ES-I3 (cell line): ENCODE measurements around the gene CAMSAP1.
"Not testable (repeated sequence)": the region's sequence is repeated elsewhere in the genome, so short reads cannot be mapped to it uniquely, and the experiment has no call there.

Experiments used
- H3K36me3 ChIP-seq: 2 replicates; pipeline ENCODE4 v1.6.1; 2013; ENCODE audit warnings: mild to moderate bottlenecking, low read length, control low read depth, moderate library complexity; ENCODE audit not compliant: insufficient read depth
- H3K4me1 ChIP-seq: 2 replicates; pipeline ENCODE4 v1.6.1; 2013; ENCODE audit warnings: mild to moderate bottlenecking, control low read depth, low read length; ENCODE audit not compliant: insufficient read depth
- H3K9ac ChIP-seq: 2 replicates; pipeline ENCODE4 v1.6.1; 2013; ENCODE audit warnings: low read depth, mild to moderate bottlenecking, low read length, moderate library complexity
- H3K9me3 ChIP-seq: 2 replicates; pipeline ENCODE4 v1.6.1; 2013; ENCODE audit warnings: mild to moderate bottlenecking, low read length, moderate library complexity; ENCODE audit not compliant: control insufficient read depth, insufficient read depth

The CAMSAP1 gene

DNA sequence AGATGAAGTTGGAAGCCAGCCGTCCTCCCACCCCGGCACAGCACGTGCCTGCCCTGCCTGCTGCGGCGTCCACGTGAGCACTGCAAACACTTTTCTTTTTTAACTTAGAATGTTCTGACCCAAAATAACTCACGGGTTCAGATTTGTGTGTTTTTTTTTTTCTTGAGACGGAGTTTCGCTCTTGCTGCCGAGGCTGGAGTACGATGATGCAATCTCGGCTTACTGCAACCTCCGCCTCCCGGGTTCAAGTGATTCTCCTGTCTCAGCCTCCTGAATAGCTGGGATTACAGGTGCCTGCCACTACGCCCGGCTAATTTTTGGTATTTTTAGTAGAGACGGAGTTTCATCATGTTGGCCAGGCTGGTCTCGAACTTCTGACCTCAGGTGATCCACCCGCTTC lies 39.8 kb upstream of the CAMSAP1 start:
- H3K4me1 ChIP-seq, H3K9ac ChIP-seq, H3K9me3 ChIP-seq: not testable (repeated sequence)
- peaks cover 11% of the 10 kb centered on the region for H3K36me3 ChIP-seq

DNA sequence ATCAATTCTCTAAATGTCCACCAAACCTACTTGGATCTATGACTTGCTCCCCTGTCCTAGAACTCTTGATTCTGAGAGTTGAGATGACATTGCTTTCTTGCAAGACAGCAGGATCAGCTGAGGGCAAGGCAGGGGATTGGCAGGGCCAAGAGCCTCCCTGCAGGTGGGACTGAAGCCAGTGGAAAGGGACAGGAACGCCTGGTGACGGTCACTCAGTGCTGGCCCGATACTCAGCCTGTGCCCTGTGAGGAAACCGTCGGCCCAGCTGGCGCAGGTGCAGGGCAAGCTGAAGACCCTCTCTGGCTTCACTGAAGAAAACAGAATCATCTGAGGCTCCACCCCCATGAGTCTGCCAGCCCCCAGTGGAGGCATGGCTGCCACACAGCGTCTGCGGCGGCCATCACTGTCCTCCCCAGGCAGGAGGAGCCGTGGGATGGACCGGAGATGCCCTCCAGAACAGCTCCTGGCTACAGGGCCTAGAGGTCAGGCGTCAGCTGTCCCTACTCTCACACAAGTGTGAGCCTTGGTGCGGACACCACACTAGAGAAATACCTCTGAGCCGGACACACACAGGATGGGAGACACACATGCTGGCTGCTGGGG lies 39.1 kb upstream of the CAMSAP1 start:
- Histone ChIP-seq H3K36me3 (peaks cover 11% of the 10 kb centered on the region), H3K4me1 (no peaks in the 10 kb centered on the region), H3K9me3 (no peaks in the 10 kb centered on the region), H3K9ac (no peak overlapping the region)

DNA sequence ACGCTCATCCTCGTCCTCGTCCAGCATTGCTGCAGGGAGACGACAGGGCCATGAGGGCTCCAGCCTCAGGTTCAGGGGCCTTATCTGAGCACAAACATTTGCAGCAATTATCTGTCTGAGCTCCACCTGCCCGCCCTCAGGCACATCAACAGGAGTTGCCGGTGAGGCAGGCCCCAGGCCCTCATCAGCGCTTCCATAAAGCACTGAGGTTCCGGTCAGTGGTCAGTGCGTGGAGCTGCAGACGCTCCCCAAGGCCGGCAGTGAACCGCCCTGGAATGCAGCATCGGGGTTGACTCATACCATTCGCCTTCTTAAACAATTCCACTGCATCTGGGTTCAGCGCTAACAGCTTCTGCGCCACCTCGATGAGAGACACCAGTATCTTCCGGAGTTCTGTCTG lies 38.6 kb upstream of the CAMSAP1 start:
- Histone ChIP-seq H3K9ac (no peak overlapping the region), H3K9me3 (no peaks in the 10 kb centered on the region), H3K4me1 (no peaks in the 10 kb centered on the region), H3K36me3 (peaks cover 11% of the 10 kb centered on the region)

DNA sequence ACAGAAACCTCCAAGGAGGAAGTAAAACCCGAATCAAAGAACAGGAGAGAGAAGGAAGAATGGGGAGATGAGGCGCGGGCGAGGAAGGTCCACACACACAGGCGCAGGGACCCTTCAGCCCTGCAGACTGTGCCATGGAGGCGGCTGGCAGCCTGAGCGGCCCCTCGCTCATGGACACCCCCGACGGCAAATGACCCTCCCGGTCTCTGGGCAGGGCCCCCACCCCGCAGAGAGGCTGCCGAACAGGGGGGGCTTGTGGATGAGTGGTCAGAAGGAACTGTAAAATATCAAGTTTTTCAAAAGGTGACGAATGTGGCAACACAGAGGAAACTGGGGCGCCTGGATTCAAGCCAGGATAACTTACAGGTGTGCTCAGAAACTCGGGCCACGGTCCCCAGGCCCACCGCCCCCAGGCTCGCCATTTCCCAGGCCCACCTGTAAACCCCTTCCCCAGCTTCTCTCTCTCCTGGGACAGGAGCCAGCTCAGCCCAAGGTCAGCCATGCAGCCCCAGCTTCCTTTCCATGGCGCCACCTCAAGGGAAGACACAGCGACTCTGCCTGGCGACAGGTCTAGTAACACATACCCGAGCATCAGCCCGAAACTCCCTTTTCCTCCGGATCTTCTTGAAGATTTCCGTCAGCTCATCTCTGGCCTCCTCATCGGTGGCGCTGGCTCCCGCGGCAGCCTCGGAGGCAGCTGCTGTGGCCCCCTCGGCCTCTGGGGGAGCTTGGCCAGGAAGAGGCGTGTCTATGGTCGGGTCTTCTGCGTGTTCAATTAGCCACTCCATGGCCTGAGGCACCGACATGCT lies 37.3 kb upstream of the CAMSAP1 start:
- Histone ChIP-seq H3K36me3 (peaks cover 11% of the 10 kb centered on the region), H3K9me3 (no peaks in the 10 kb centered on the region)

DNA sequence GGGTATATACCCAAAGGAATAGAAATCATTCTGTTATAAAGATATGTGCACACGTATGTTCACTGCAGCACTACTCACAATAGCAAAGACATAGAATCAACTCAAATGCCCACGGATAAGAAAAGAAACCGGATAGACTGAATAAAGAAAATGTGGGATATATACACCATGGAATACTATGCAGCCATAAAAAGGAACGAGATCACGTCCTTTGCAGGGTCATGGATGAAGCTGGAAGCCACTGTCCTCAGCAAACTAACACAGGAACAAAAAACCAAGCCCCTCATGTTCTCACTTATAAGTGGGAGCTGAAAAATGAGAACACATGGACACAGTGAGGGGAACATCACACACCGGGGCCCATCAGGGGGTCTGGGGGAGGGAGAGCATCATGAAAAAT lies 36.3 kb upstream of the CAMSAP1 start:
- not testable (repeated sequence) for H3K4me1 ChIP-seq, H3K9ac ChIP-seq, H3K9me3 ChIP-seq
- peaks cover 11% of the 10 kb centered on the region for H3K36me3 ChIP-seq

More for the DNA sequence above, 37.3 kb upstream of the CAMSAP1 start:
- no peak overlapping the region for H3K9ac ChIP-seq
- H3K4me1 ChIP-seq: no peaks in the 10 kb centered on the region

DNA sequence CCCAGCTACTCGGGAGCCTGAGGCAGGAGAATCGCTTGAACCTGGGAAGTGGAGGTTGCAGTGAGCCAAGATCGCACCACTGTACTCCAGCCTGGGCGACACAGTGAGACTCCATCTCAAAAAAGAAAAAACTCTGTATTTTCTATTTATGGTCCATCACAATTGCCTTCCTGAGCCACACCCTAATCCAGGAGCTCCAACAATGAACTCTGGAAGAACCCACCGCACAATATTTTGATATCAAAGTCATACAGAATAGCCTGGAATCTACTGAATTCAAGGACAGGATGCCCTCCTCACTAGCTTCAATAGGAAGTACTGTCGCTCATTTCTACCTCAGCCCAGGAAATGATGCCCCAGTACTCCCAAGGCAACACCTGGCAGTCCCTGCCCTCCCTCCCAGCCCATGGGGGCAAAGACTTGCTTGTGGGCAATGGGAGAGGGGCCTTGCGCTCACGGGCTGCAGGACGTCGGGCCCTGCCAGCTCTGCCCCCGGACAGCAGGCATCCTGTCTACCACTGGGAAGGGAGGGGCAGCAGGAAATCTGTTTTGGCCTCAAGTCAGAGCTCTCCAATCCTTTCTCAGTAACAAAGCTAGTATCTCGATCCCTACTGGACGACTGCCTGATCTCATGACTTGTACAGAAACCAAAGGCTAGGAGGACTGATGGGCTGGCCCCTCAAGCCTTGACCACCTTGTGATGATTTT lies 34.1 kb upstream of the CAMSAP1 start:
- Histone ChIP-seq H3K9me3 (no peaks in the 10 kb centered on the region; the same call in 1 of the 2 replicates), H3K9ac (no peak overlapping the region), H3K4me1 (no peaks in the 10 kb centered on the region), H3K36me3 (peaks cover 7% of the 10 kb centered on the region)

DNA sequence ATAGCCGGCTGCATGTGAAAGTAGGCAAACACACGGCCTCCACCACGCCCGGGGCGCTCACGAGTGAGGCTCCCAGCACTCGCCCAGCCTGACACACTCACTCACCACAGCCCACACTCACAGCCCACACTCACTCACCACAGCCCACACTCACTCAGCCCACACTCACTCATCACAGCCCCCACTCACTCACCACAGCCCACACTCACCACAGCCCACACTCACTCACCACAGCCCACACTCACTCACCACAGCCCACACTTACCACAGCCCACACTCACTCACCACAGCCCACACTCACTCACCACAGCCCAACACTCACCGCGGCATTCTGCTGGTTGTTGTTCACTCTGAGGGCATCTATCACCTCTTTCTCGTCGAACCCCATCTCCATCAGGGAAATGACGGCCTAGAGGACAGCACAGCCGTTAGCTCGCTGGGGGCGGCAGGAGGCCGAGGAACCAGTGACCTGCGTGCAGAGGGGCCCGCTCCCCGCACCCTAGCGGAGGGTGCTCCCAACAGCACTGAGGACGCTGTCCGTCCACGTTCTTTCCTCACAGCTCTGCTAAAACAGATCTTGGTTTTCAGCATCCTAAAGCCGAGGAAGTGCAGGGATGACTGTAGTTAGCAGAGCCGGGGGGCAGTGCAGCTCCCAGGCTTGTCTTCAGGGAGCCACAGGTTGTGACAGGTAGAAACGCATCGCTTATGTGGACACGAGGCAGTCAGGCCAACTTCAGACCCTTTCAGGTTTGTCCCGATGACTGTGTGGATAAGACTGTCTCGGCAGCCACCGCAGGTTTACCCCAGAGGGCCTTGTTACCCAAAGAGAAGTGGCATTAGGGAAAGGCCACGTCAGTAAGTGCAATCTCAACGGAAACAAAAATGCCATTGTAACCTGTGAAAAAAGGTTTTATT lies 32.3 kb upstream of the CAMSAP1 start:
- peaks cover 7% of the 10 kb centered on the region for H3K36me3 ChIP-seq

DNA sequence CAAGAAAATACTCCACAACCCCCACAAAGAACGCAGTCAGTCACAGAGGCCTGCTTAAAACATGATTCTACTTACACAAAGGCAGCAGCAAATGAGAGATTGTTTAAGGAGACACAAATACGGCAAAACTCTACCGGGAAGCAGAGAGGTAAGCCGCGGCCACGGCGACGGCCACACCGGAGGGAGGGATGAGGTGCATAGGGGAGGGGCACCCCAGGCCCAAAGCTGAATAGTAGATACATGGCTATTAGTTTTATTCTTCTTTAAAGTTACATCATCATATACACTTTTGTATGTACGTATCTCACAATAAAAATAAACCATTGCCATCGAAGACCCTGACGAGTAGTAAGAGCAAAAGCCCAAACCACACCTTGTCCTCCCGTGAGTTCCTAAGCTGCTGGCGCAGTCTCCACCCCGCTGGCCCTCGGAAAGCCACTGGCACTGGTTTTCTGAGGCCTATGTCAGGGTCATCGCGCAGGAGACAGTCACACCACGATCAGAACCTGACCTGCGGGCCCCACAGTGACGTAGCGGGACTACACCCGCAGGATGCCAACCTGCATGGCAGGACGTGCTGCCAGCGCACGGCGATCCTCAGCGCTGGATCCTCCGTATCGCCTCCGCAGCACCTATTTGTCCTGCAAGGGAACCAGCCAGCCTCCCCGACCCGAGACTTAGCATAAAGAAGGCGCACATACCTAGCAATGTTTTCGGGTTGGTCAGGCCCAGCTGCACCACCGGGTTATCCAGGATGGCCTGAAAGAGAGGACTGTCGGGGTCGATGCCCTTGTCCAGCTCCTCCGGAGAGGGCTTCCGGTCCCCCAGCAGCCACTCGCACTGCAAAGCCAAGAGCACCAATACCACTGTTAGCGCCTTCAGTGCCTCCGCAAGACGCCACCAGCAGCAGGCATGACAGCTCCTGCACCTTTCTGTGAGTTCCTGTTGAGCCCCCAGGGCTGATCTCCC lies 30.5 kb upstream of the CAMSAP1 start:
- Histone ChIP-seq H3K36me3 (peaks cover 11% of the 10 kb centered on the region), H3K9ac (no peak overlapping the region), H3K4me1 (no peaks in the 10 kb centered on the region), H3K9me3 (peaks cover 3% of the 10 kb centered on the region)

More for the DNA sequence above, 32.3 kb upstream of the CAMSAP1 start:
- Histone ChIP-seq H3K9me3 (peaks cover 3% of the 10 kb centered on the region), H3K4me1 (no peaks in the 10 kb centered on the region), H3K9ac (no peak overlapping the region)

DNA sequence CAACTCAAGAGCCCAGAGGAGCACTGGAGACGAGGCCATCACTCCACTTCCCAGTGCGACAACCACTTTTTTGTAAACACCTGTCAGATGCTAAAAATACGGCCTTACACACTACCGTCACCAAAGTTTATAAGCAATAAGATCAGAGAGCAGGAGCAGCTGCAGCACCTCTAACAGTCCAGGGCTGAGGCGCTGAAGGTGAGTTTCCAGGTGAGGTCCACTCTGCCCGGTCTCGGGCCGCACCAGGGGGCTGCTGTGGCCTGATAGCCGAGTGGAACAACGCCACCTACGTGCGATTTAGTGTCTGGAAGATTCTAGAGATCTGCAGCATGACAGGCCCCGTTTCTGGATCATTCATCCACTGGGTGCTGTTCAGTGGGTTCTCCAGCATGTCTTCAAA lies 25.8 kb upstream of the CAMSAP1 start:
- H3K4me1 ChIP-seq: no peaks in the 10 kb centered on the region
- H3K9ac ChIP-seq: no peak overlapping the region
- peaks cover 11% of the 10 kb centered on the region for H3K36me3 ChIP-seq
- peaks cover 3% of the 10 kb centered on the region for H3K9me3 ChIP-seq

DNA sequence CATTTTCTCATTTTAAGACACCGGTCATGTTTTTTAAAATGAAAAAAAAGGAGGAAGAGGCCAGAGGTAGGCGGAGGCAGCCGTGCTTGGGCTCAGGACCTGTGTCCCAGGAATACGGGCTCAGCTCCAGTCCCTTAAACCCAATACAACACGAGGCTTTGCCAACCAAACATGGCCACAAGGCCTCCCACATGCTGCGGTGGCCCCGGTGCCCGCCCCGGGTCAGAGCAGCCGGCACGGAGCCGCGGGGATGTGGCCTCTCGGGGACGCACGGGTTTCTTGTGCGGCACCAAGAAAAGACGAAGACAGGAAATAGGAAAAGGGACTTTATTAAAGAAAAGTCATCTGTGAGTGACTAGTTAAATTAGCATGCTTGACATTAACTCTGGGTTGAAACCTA lies 25.3 kb upstream of the CAMSAP1 start:
- Histone ChIP-seq H3K36me3 (peaks cover 11% of the 10 kb centered on the region), H3K9me3 (peaks cover 3% of the 10 kb centered on the region), H3K9ac (no peak overlapping the region), H3K4me1 (no peaks in the 10 kb centered on the region)

DNA sequence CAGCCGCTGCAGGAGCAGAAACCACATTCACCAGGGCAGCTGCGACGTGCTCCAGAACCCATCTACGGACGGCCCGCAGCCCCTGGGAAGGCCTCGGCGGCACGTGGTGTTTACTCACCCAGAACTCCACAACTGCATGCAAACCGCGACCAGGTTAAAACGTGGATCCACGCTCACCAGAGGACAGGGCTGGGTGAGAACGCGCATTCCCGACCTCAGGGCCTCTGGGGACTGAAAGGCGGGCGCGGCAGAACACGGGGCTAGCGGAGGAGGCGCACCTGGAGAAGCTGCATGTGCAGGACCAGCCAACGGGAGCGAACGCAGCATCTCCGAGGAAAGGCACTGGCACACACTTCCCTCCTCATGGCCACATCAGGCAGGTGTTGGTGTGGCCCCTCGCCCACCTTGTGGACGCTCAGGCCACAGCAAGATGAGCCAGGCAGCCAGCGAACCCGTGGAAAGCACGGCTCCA lies 24.0 kb upstream of the CAMSAP1 start:
- no peaks in the 10 kb centered on the region for H3K4me1 ChIP-seq
- no peak overlapping the region for H3K9ac ChIP-seq
- peaks cover 9% of the 10 kb centered on the region for H3K36me3 ChIP-seq
- peaks cover 3% of the 10 kb centered on the region; the same call in 1 of the 2 replicates for H3K9me3 ChIP-seq

DNA sequence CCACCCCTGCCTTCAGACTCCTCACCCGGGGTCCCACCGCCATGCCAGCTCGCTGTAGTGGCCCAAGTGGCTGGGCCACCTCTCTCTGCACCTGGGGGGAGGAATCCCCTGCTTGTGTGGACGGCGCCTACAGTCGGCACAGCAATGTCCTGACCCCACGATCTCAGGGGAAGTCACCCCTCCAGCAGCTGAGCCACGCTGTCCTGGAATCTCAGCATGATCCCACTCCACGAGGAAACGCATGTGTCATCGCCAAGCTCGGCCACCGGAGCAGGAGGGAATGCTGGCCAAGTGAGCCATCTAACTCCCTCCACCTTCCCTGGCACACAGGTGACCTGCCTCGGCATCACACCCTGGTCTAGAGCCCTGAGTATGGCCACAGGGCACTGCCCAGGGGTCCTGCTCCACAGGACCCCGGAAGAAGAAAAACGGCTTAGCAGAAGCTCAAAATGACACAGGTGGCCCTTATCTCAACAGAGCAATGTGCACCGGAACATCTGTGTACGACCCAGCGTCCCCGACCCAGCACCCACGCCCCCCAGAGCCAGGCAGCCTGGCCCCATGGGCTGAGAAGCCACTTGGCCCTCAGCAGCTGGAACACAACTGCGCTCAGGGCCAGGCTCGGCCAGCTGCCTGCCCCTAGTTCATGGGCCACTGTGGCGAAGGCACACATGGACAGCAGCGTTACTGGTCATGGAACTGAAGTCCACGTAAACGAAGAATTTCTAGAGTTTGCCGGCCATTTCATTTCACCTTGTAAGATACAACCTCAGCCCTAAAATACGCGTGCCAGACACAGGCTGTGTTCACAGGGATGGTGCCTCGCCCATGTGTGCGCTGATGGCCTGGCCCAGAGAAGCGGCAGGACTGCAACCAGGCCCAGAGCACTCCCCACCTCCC lies 23.4 kb upstream of the CAMSAP1 start:
- Histone ChIP-seq H3K4me1 (no peaks in the 10 kb centered on the region), H3K9me3 (no peaks in the 10 kb centered on the region), H3K36me3 (0 out of 2 replicates have a peak, but pooled peaks cover 4% of the 10 kb centered on the region), H3K9ac (no peak overlapping the region)
